Activated CD4-positive, alpha-beta T cell treated with anti-CD3 and anti-CD28 coated beads, Interleukin-2, amount 10 ng/mL, durations not matched to agents 7 days and 5 days (primary cell): ENCODE measurements around the gene MVB12A. TPM values are rescaled to one million over a fixed set of nuclear protein-coding genes. Genes with fewer than 3 reads are reported as not detected.

ENCODE experiments used
- CTCF ChIA-PET: fragments of 350-600 bp; sonication (Branson Sonifier 250); formaldehyde crosslinking; loops from one replicate; lab custom pipeline; 2021; ENCODE audit warnings: antibody characterized with exemption; lab: Charles Lee
- POLR2A ChIA-PET: fragments of 350-600 bp; sonication (Branson Sonifier 250); formaldehyde crosslinking; loops from one replicate; lab custom pipeline; 2021; ENCODE audit warnings: antibody characterized with exemption; lab: Charles Lee
- DNase-seq: peaks from one replicate; pipeline ENCODE4 v3.0.0-alpha.2; 2020
- H3K27ac Mint-ChIP-seq: one replicate; pipeline ENCODE4 v1.8.0; 2021; ENCODE audit warnings: mild to moderate bottlenecking, moderate library complexity, mixed read lengths
- H3K27me3 Mint-ChIP-seq: one replicate; pipeline ENCODE4 v1.8.0; 2021; ENCODE audit warnings: mixed read lengths
- H3K36me3 Mint-ChIP-seq: one replicate; pipeline ENCODE4 v1.8.0; 2021; ENCODE audit warnings: low read depth, mixed read lengths
- H3K4me1 Mint-ChIP-seq: one replicate; pipeline ENCODE4 v1.8.0; 2021; ENCODE audit warnings: mixed read lengths
- H3K4me3 Mint-ChIP-seq: one replicate; pipeline ENCODE4 v1.8.0; 2021; ENCODE audit warnings: mild to moderate bottlenecking, moderate library complexity, mixed read lengths
- H3K9me3 Mint-ChIP-seq: one replicate; pipeline ENCODE4 v1.8.0; 2021; ENCODE audit warnings: mixed read lengths
- total RNA-seq, 2 experiments: library from RNA; stranded (reverse); gene quantifications; one replicate each; pipeline ENCODE4 v1.2.3, GENCODE V29; 2021

The MVB12A gene
- total RNA-seq, 2 experiments from 2014 or later = 33.5 to 44.5 TPM

- H3K27ac Mint-ChIP-seq = no peak overlapping the region
- no peak for DNase-seq
- H3K36me3 Mint-ChIP-seq = peaks cover 2% of the 10 kb centered on the region
- no peak overlapping the region for H3K4me3 Mint-ChIP-seq
- peaks cover 36% of the 10 kb centered on the region for H3K27me3 Mint-ChIP-seq
- POLR2A ChIA-PET = no interaction called here
- peaks cover 3% of the 10 kb centered on the region for H3K9me3 Mint-ChIP-seq
- CTCF ChIA-PET = interaction anchor here (0.6 to 1.4 kb wide), 2 partner anchors 9 to 236 kb away, joined by 6 to 8 read pairs; no protein-coding TSS in a partner anchor
- peaks cover 5% of the 10 kb centered on the region for H3K4me1 Mint-ChIP-seq
These were observed 35.7 kb downstream of the MVB12A start for GRCh38 chr19:17455308-17456123.

GRCh38 chr19:17456127-17456526 is 36.3 kb downstream of the MVB12A start:
- no peak for DNase-seq
- Mint-ChIP-seq H3K27ac (no peak overlapping the region), H3K4me3 (no peak overlapping the region), H3K27me3 (peaks cover 36% of the 10 kb centered on the region), H3K4me1 (no peaks in the 10 kb centered on the region), H3K36me3 (peaks cover 2% of the 10 kb centered on the region), H3K9me3 (peaks cover 3% of the 10 kb centered on the region)
- CTCF ChIA-PET = no interaction called here
- POLR2A ChIA-PET = no interaction called here

DNA sequence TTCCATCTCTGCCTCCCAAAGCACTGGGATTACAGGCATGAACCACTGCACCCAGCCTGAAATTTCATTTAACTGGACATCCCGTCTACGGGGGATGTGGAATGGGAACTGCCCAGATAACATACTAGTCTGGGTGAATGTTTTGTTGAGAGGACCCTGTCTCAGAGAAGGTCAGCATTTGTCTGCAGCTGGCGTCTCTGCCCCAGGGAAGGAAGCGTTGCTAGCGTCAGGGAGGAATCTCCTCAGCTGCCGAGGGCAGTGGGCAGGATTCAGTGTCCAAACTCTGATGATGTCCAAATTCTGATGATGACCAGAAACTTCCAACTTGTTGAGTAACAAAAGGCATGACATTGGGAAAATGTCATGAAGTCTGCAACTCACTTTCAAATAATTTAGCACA is 37.8 kb downstream of the MVB12A start:
- no peaks in the 10 kb centered on the region for H3K4me1 Mint-ChIP-seq
- POLR2A ChIA-PET = no interaction called here
- H3K36me3 Mint-ChIP-seq = peaks cover 2% of the 10 kb centered on the region

DNA sequence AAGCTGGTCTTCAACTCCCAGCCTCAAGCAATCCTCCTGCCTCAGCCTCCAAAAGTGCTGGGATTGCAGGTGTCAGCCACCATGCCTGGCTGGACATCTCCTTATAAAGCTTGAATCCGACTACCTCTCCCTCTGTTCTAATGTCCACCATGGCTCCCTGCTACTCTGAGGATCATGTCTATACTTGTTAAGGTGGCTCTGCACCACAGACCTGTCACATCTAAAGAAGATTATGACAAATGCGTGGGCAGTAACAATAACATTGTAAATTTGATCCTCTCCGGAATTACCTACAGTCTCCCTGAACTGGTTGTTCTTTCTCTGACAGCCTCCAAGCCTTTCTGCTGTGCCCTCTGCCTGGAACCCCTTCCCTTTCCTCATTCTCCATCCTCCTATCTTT is 39.1 kb downstream of the MVB12A start:
- no peak for DNase-seq
- Mint-ChIP-seq H3K27ac (no peak overlapping the region), H3K4me1 (no peaks in the 10 kb centered on the region), H3K9me3 (no peaks in the 10 kb centered on the region), H3K4me3 (no peak overlapping the region), H3K36me3 (no peaks in the 10 kb centered on the region), H3K27me3 (peaks cover 29% of the 10 kb centered on the region)
- POLR2A ChIA-PET = no interaction called here
- CTCF ChIA-PET = interaction anchor here (0.6 kb wide), 1 partner anchor 85 kb away, joined by 4 read pairs; no protein-coding TSS in a partner anchor

More for the DNA sequence above, 37.8 kb downstream of the MVB12A start:
- Mint-ChIP-seq H3K9me3 (peaks cover 3% of the 10 kb centered on the region), H3K27me3 (peaks cover 32% of the 10 kb centered on the region), H3K4me3 (no peak overlapping the region), H3K27ac (no peak overlapping the region)
- no peak for DNase-seq
- CTCF ChIA-PET = interaction anchor here (0.6 kb wide), 1 partner anchor 202 kb away, joined by 4 read pairs; no protein-coding TSS in a partner anchor

DNA sequence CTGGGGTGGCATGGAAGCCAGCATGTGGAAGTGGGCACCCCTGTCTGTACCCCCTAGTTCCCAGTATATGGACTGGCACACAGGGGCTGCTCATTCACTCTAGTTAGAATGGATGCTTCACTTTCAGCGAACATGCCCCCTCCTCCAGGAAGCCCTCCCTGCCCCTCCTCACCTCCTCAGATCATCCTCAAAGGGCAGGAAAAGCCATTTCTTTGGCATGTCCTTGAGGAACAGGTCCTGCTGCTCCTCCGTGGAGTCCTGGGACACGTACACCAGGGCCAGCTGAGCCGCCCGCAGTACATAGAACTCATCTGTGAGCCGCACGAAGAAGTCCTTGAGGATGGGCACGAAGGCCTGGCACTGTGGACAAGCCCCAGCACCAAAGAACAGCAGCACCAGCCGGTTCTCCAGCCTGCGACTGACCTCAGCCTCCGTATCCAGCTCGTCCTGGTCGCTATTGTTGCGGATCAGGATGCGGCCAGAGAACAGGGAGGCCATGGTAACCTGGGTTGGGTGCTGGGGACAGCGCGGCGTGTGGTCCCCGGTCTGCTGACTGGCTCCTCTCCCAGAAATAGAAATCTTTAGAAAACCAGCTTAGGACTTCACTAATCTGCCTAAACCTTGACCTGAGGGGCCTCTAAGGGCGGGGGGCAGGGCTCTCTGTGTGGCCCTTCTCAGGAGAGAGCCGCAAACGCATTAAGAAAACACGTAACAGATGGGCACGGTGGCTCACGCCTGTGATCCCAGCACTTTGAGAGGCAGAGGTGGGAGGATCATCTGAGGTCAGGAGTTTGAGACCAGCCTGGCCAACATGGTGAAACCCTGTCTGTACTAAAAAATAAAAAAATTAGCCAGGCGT is 40.8 kb downstream of the MVB12A start, which contains the start of gene NXNL1:
Gene NXNL1, minus strand, starts transcription at position 555 of the 859 bp plus-strand sequence. Its CDS starts 57 bp downstream, at position 498.
- CTCF ChIA-PET = no interaction called here
- POLR2A ChIA-PET = no interaction called here
- Mint-ChIP-seq H3K4me3 (no peak within 1 kb of the TSS), H3K36me3 (no peaks in the 10 kb centered on the region), H3K4me1 (no peaks in the 10 kb centered on the region), H3K27ac (no peak within 1 kb of the TSS), H3K9me3 (no peaks in the 10 kb centered on the region), H3K27me3 (peaks cover 21% of the 10 kb centered on the region)
- no peak for DNase-seq

GRCh38 chr19:17466487-17466850 is 46.6 kb downstream of the MVB12A start:
- CTCF ChIA-PET = interaction anchor here (0.6 to 2.6 kb wide), 7 partner anchors 30 to 240 kb away, joined by 3 to 7 read pairs (median 3); partner anchors contain the start of genes MVB12A and OCEL1
- no peaks in the 10 kb centered on the region for H3K9me3 Mint-ChIP-seq
- DNase-seq = no peak
- POLR2A ChIA-PET = no interaction called here
- H3K4me1 Mint-ChIP-seq = peaks cover 25% of the 10 kb centered on the region
- peak overlapping the region; percentile 31 for H3K27ac Mint-ChIP-seq
- H3K27me3 Mint-ChIP-seq = peaks cover 10% of the 10 kb centered on the region
- H3K36me3 Mint-ChIP-seq = no peaks in the 10 kb centered on the region
- no peak overlapping the region for H3K4me3 Mint-ChIP-seq

DNA sequence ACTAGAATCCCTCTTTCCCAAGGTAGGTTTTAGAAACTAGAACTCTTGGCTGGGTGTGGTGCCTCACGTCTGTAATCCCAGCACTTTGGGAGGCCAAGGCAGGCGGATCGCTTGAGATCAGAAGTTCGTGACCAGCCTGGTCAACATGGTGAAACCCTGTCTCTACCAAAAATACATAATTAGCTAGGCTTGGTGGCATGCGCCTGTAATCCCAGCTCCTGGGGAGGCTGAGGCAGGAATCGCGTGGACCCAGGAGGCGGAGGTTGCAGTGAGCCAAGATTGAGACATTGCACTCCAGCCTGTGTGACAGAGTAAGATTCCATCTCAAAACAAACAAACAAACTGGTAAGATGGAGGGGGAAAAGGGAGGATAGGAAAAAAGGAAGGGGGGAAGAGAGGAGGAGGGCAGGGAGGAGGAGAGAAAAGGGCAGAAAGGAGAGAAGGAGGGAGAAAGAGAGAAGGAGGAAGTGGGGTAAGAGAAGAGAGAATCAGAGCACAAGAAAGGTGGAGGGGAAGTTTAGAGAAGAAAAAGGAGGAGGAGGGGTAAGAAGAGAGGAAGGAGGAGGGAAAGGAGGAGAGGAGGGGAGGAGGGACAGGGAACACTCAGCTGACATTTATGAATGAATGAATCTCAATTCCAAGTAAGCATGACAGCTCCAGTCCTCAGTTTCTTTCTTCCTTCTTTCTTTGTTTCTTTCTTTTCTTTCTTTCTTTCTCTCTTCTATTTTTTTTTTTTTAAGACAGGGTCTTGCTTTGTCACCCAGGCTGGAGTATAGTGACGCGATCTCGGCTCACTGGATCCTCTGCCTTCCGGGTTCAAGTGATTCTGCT is 47.8 kb downstream of the MVB12A start:
- peaks cover 11% of the 10 kb centered on the region for H3K27me3 Mint-ChIP-seq
- H3K27ac Mint-ChIP-seq = no peak overlapping the region
- ChIA-PET POLR2A (no interaction called here), CTCF (interaction anchor here (1.1 to 2.6 kb wide), 4 partner anchors 29 to 76 kb away, joined by 3 to 7 read pairs (median 3); no protein-coding TSS in a partner anchor)
- no peaks in the 10 kb centered on the region for H3K36me3 Mint-ChIP-seq
- DNase-seq = no peak
- H3K4me3 Mint-ChIP-seq = no peak overlapping the region
- no peaks in the 10 kb centered on the region for H3K9me3 Mint-ChIP-seq
- H3K4me1 Mint-ChIP-seq = peaks cover 25% of the 10 kb centered on the region

DNA sequence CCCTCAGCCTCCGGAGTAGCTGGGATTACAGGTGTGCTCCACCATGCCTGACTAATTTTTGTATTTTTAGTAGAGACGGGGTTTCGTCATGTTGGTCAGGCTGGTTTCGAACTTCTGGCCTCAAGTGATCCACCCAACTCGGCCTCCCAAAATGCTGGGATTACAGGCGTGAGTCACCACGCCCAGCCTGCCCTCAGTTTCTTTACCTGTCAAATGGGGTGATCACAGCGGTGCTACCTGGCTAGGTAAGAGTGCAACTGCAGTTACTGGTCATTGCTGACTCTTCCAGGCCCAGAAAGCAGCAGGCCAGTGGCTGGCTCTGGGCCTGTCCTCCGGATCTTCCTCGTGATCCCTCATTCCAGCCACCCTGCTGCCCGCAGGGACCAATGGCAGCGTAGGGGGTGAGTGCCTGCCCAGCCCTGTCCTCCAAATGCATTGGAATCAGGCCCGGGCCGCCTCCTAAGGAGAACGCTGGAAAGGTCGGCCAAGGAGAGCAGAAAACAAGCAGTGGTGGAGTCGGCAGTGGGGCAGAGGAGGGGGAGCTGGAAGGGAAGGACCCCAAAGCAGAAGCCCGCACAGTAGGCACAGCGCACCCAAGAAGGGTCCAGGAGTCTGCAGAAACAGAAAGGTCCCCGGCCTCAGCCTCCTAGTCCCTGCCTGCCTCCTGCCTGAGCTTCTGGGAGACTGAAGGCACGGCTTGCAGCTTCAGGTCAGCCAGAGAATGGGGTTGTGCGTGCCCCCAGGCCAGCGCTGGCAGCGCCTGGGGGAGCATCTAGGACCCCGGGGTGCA is 48.6 kb downstream of the MVB12A start:
- Mint-ChIP-seq H3K9me3 (no peaks in the 10 kb centered on the region), H3K4me1 (peaks cover 32% of the 10 kb centered on the region), H3K27ac (no peak overlapping the region), H3K27me3 (peaks cover 11% of the 10 kb centered on the region), H3K36me3 (no peaks in the 10 kb centered on the region), H3K4me3 (peak overlapping the region; percentile 87)
- no peak for DNase-seq
- POLR2A ChIA-PET = no interaction called here
- CTCF ChIA-PET = interaction anchor here (1.2 to 1.5 kb wide), 2 partner anchors 14 to 55 kb away, joined by 3 read pairs; no protein-coding TSS in a partner anchor

DNA sequence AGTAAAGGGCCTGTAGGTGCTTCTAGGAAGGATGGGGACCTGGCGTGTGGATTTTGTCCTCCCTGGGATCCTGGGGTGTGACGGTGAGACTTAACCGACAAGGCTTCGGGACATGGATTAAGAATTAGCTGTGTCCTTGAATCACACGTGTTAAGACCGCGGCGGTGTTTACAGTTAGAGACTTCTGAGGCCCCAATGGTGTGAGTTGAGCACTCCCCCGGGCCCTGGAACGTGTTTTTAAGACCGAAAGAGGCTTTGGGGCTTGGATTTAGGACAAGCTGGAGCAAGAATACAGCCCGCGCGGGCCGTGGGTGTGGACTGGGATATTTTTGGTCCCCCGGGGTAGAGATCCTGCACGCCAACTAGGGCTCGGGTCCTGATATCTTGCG is 49.2 kb downstream of the MVB12A start:
- H3K4me3 Mint-ChIP-seq = peak overlapping the region; percentile 87
- H3K4me1 Mint-ChIP-seq = peaks cover 32% of the 10 kb centered on the region
- ChIA-PET CTCF (interaction anchor here (1.2 kb wide), 1 partner anchor 14 kb away, joined by 3 read pairs; no protein-coding TSS in a partner anchor), POLR2A (no interaction called here)
- no peaks in the 10 kb centered on the region for H3K9me3 Mint-ChIP-seq
- no peaks in the 10 kb centered on the region for H3K36me3 Mint-ChIP-seq
- DNase-seq = no peak
- H3K27me3 Mint-ChIP-seq = peaks cover 9% of the 10 kb centered on the region
- peak overlapping the region; percentile 91 for H3K27ac Mint-ChIP-seq

- CTCF ChIA-PET = interaction anchor here (1.2 kb wide), 1 partner anchor 15 kb away, joined by 3 read pairs; no protein-coding TSS in a partner anchor
- POLR2A ChIA-PET = interaction anchor here (0.6 kb wide), 1 partner anchor 447 kb away, joined by 4 read pairs; no protein-coding TSS in a partner anchor
These were observed 49.7 kb downstream of the MVB12A start for GRCh38 chr19:17469481-17470067.

More at GRCh38 chr19:17469481-17470067, 49.7 kb downstream of the MVB12A start:
- peak; percentile 94 for DNase-seq
- Mint-ChIP-seq H3K9me3 (no peaks in the 10 kb centered on the region), H3K27ac (peak overlapping the region; percentile 91), H3K4me1 (peaks cover 32% of the 10 kb centered on the region), H3K4me3 (peak overlapping the region; percentile 87), H3K36me3 (no peaks in the 10 kb centered on the region), H3K27me3 (peaks cover 8% of the 10 kb centered on the region)
